IMR-90 (cell line): ENCODE results near the gene CTSC. TPM values are rescaled to one million over a fixed set of nuclear protein-coding genes. Genes with fewer than 3 reads are reported as not detected.

ENCODE experiments used
- ATAC-seq: fragments of 200-7000 bp; cut with Tn5 transposase; 2 replicates; pipeline ENCODE4 v1.9.1; 2020; ENCODE audit warnings: low read depth, mild to moderate bottlenecking, moderate library complexity
- BruUV-seq: library from RNA; stranded (reverse); fragments of 400-500 nt; replicated peaks from 2 replicates; lab custom pipeline; 2021; lab: Mats Ljungman, UMichigan
- CTCF ChIA-PET: fragments of 300-600 bp; formaldehyde crosslinking; extraction: SDS; loops from one replicate; lab custom pipeline; 2021; ENCODE audit warnings: antibody characterized with exemption; lab: Yijun Ruan, JAX
- POLR2A ChIA-PET: fragments of 300-600 bp; sonication (Branson Sonifier 250); formaldehyde crosslinking; loops from one replicate; lab custom pipeline; 2022; ENCODE audit warnings: antibody characterized with exemption; ENCODE audit not compliant: unreplicated experiment; lab: Charles Lee
- DNase-seq: peaks from one replicate; pipeline ENCODE4 v3.0.0; 2013
- H2AFZ ChIP-seq: replicated peaks from 2 replicates; pipeline ENCODE3; 2013; ENCODE audit warnings: low read length, mild to moderate bottlenecking; ENCODE audit not compliant: poor library complexity
- H2AK5ac ChIP-seq: 2 replicates; pipeline ENCODE4 v1.6.1; 2013; ENCODE audit warnings: low read depth, low read length, inconsistent platforms
- H2AK9ac ChIP-seq: replicated peaks from 2 replicates; pipeline ENCODE3; 2013; ENCODE audit warnings: mild to moderate bottlenecking, low read depth, low read length, moderate library complexity; ENCODE audit not compliant: poor library complexity
- H2BK120ac ChIP-seq: 2 replicates; pipeline ENCODE4 v1.6.1; 2013; ENCODE audit warnings: low read depth, low read length, inconsistent platforms
- H2BK15ac ChIP-seq: 3 replicates; pipeline ENCODE4 v1.6.1; 2013; ENCODE audit warnings: low read depth, low read length, inconsistent platforms
- H2BK20ac ChIP-seq: 2 replicates; pipeline ENCODE4 v1.6.1; 2013; ENCODE audit warnings: low read depth, mild to moderate bottlenecking, inconsistent platforms, low read length, moderate library complexity
- H2BK5ac ChIP-seq: 2 replicates; pipeline ENCODE4 v1.6.1; 2013; ENCODE audit warnings: mild to moderate bottlenecking, low read depth, low read length, inconsistent platforms; ENCODE audit not compliant: poor library complexity, severe bottlenecking
- H3K14ac ChIP-seq: replicated peaks from 2 replicates; pipeline ENCODE4 v1.6.1; 2013; ENCODE audit warnings: low read depth, low read length, inconsistent platforms
- H3K18ac ChIP-seq: 2 replicates; pipeline ENCODE4 v1.6.1; 2013; ENCODE audit warnings: low read depth, low read length, control low read depth
- H3K23ac ChIP-seq: 2 replicates; pipeline ENCODE4 v1.6.1; 2013; ENCODE audit warnings: low read depth, low read length, inconsistent platforms
- H3K27ac ChIP-seq: 2 replicates; pipeline ENCODE4 v1.5.1; 2013; ENCODE audit warnings: mild to moderate bottlenecking, control low read depth, low read length; ENCODE audit not compliant: insufficient read depth
- H3K27me3 ChIP-seq: 2 replicates; pipeline ENCODE4 v1.6.1; 2013; ENCODE audit warnings: low read length; ENCODE audit not compliant: control insufficient read depth, insufficient read depth
- H3K36me3 ChIP-seq: 2 replicates; pipeline ENCODE4 v1.6.1; 2013; ENCODE audit warnings: low read length, mixed read lengths; ENCODE audit not compliant: control insufficient read depth, insufficient read depth
- H3K4ac ChIP-seq: 2 replicates; pipeline ENCODE4 v1.6.1; 2013; ENCODE audit warnings: low read depth, low read length, inconsistent platforms
- H3K4me1 ChIP-seq: 2 replicates; pipeline ENCODE4 v1.6.1; 2013; ENCODE audit warnings: low read length, mixed read lengths; ENCODE audit not compliant: control insufficient read depth, insufficient read depth
- H3K4me2 ChIP-seq: 2 replicates; pipeline ENCODE4 v1.6.1; 2013; ENCODE audit warnings: low read depth, mild to moderate bottlenecking, control low read depth, low read length, moderate library complexity
- H3K4me3 ChIP-seq: 2 replicates; pipeline ENCODE4 v1.5.1; 2013; ENCODE audit warnings: low read depth, mild to moderate bottlenecking, control low read depth, low read length, moderate library complexity; ENCODE audit not compliant: insufficient read depth
- H3K56ac ChIP-seq: 2 replicates; pipeline ENCODE4 v1.6.1; 2013; ENCODE audit warnings: low read length, inconsistent platforms; ENCODE audit not compliant: insufficient read depth; ENCODE audit errors: extremely low read depth
- H3K79me1 ChIP-seq, 2 experiments: 2 replicates each; pipeline ENCODE4 v1.6.1; 2013; ENCODE audit warnings: low read length in 2 of 2, inconsistent platforms in 1 of 2, low read depth in 1 of 2
- H3K9ac ChIP-seq: 2 replicates; pipeline ENCODE4 v1.6.1; 2013; ENCODE audit warnings: low read depth, low read length, control low read depth
- H3K9me1 ChIP-seq: 2 replicates; pipeline ENCODE4 v1.6.1; 2013; ENCODE audit warnings: low read length, inconsistent platforms; ENCODE audit not compliant: insufficient read depth
- H3K9me3 ChIP-seq: 2 replicates; pipeline ENCODE4 v1.6.1; 2013; ENCODE audit warnings: low read length; ENCODE audit not compliant: control insufficient read depth, insufficient read depth
- H4K20me1 ChIP-seq: 2 replicates; pipeline ENCODE4 v1.6.1; 2013; ENCODE audit warnings: low read length, inconsistent platforms; ENCODE audit not compliant: insufficient read depth
- H4K5ac ChIP-seq: 2 replicates; pipeline ENCODE4 v1.6.1; 2013; ENCODE audit warnings: mild to moderate bottlenecking, low read depth, low read length, control low read depth
- H4K8ac ChIP-seq, 2 experiments: 2 replicates each; pipeline ENCODE4 v1.6.1; 2013; ENCODE audit warnings: low read depth in 2 of 2, low read length in 2 of 2, control low read depth in 1 of 2, inconsistent platforms in 1 of 2
- H4K91ac ChIP-seq: 2 replicates; pipeline ENCODE4 v1.6.1; 2013; ENCODE audit warnings: low read depth, low read length, inconsistent platforms; ENCODE audit not compliant: insufficient read depth
- BHLHE40 ChIP-seq: fragments of 150-350 bp; IDR thresholded peaks from 2 replicates; pipeline ENCODE4 v1.6.1; 2016; ENCODE audit warnings: mild to moderate bottlenecking, low read depth, low read length
- CEBPB ChIP-seq: IDR thresholded peaks from 2 replicates; pipeline ENCODE4 v1.6.1; 2012; ENCODE audit warnings: low read depth, low read length, improper control_type of control experiment
- CHD1 ChIP-seq: IDR thresholded peaks from 2 replicates; pipeline ENCODE4 v1.6.1; 2012; ENCODE audit warnings: low read depth, low read length, improper control_type of control experiment
- FOS ChIP-seq: fragments of 150-350 bp; IDR thresholded peaks from 2 replicates; pipeline ENCODE4 v1.6.1; 2016; ENCODE audit warnings: low read depth, low read length
- MAFK ChIP-seq: IDR thresholded peaks from 2 replicates; pipeline ENCODE4 v1.6.1; 2012; ENCODE audit warnings: low read depth, low read length, improper control_type of control experiment
- MAZ ChIP-seq: IDR thresholded peaks from 2 replicates; pipeline ENCODE4 v1.6.1; 2012; ENCODE audit warnings: low read depth, mild to moderate bottlenecking, low read length, improper control_type of control experiment, moderate library complexity, borderline replicate concordance
- MXI1 ChIP-seq: IDR thresholded peaks from 2 replicates; pipeline ENCODE4 v1.6.1; 2012; ENCODE audit warnings: low read depth, mild to moderate bottlenecking, low read length, moderate library complexity, borderline replicate concordance
- NFE2L2 ChIP-seq: fragments of 150-350 bp; IDR thresholded peaks from 2 replicates; pipeline ENCODE4 v1.6.1; 2016; ENCODE audit warnings: low read depth, mild to moderate bottlenecking, low read length
- POLR2A ChIP-seq: IDR thresholded peaks from 2 replicates; pipeline ENCODE4 v1.6.1; 2012; ENCODE audit warnings: mild to moderate bottlenecking, low read depth, low read length
- RAD21 ChIP-seq: IDR thresholded peaks from 2 replicates; pipeline ENCODE4 v1.6.1; 2012; ENCODE audit warnings: low read length, improper control_type of control experiment
- RCOR1 ChIP-seq: IDR thresholded peaks from 2 replicates; pipeline ENCODE4 v1.6.1; 2012; ENCODE audit warnings: mild to moderate bottlenecking, low read length, improper control_type of control experiment; ENCODE audit not compliant: insufficient replicate concordance
- RFX5 ChIP-seq: IDR thresholded peaks from 2 replicates; pipeline ENCODE4 v1.8.0; 2012; ENCODE audit warnings: low read depth, mild to moderate bottlenecking, low read length, moderate library complexity
- SMC3 ChIP-seq: fragments of 150-350 bp; IDR thresholded peaks from 2 replicates; pipeline ENCODE4 v1.6.1; 2016; ENCODE audit warnings: low read depth, mild to moderate bottlenecking, antibody characterized with exemption, low read length, moderate library complexity
- WGBS, 2 experiments: methylation state at CpG; one replicate each; pipeline versions ENCODE4 v1.1.5 to v1.1.7; 2013; ENCODE audit warnings: missing lambda C conversion rate in 2 of 2; ENCODE audit not compliant: insufficient read length in 1 of 2; ENCODE audit errors: extremely low coverage in 2 of 2; 5-methylcytosine and 5-hydroxymethylcytosine counted together
- dilution Hi-C: fragments of 300-500 bp; cut with HindIII; formaldehyde crosslinking; loops from one replicate; pipeline ENCODE4 v1.14.3; 2018; ENCODE audit warnings: low sequenced_read_pairs; ENCODE audit not compliant: unreplicated experiment
- in situ Hi-C: fragments of 300-500 bp; cut with MboI; formaldehyde crosslinking; loops from 3 replicates; pipeline ENCODE4 v1.14.3; 2019; ENCODE audit warnings: low sequenced_read_pairs, inconsistent platforms, mixed read lengths
- intact Hi-C: fragments of 100-400 bp; cut with micrococcal nuclease; formaldehyde crosslinking; loops from 2 replicates; pipeline ENCODE4 v1.10.0; 2022
- polyA plus RNA-seq, 3 experiments: library from polyadenylated mRNA; depleted of rRNA; stranded (reverse); fragments of >200 nt; gene quantifications; 2 replicates each; pipeline ENCODE4 v1.2.3, GENCODE V29; 2012; ENCODE audit warnings: low replicate concordance in 1 of 3
- total RNA-seq: library from RNA; depleted of rRNA; stranded (reverse); fragments of >200 nt; gene quantifications from 2 replicates; pipeline ENCODE4 v1.2.3, GENCODE V29; 2012
- TF ChIP-seq, protein P1 (sequence below): conservative IDR thresholded peaks from 2 replicates; pipeline ENCODE4 v1.5.1; 2012; ENCODE audit warnings: mild to moderate bottlenecking, low read depth, low read length, improper control_type of control experiment
- TF ChIP-seq, protein P2 (sequence below): fragments of 150-350 bp; IDR thresholded peaks from 2 replicates; pipeline ENCODE4 v1.6.1; 2016; ENCODE audit warnings: low read depth, mild to moderate bottlenecking, low read length, moderate library complexity, borderline replicate concordance
- TF ChIP-seq, protein P3 (sequence below): fragments of 150-350 bp; IDR thresholded peaks from 2 replicates; pipeline ENCODE4 v1.6.1; 2017; ENCODE audit warnings: mild to moderate bottlenecking, antibody characterized with exemption, low read length, low read depth

CTSC gene
- total and polyA plus RNA-seq, 2 of the 4 experiments (the other 2 are of a cell fraction) = 208 to 299 TPM

DNA sequence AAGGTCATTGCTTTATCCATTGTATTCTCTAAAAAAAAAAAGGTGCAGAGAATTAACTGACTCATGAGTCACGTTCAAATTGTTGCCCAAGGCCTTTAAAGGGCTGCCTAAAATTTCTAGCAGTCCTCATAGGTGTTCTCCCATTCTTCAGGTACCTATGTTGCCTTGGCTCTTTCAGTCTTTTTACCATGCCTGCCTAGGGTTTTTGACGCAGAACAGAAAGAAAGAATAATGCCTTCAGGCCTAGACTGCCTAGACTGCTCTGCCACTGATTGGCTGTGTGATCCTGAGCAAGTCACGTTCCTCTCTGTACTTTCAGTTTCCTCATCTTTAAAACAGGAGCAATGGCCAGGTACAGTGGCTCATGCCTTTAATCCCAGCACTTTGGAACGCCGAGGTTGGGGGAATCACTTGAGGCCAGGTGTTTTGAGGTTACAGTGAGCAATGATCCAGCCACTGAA is 21.5 kb downstream of the CTSC start:
- H2AK5ac ChIP-seq = no peak overlapping the region
- no peak overlapping the region for H3K23ac ChIP-seq
- H3K18ac ChIP-seq = no peak overlapping the region
- no peak overlapping the region for H2BK120ac ChIP-seq
- H2AFZ ChIP-seq = no peak overlapping the region
- no peaks in the 10 kb centered on the region for H3K9me3 ChIP-seq
- H3K9ac ChIP-seq = no peak overlapping the region
- no peak overlapping the region for H4K5ac ChIP-seq
- H3K79me1 ChIP-seq = peaks cover 0 to 45% of the 10 kb centered on the region in 2 experiments; a peak in 2 of 4 replicates
- POLR2A ChIA-PET = no interaction called here
- peaks cover 11% of the 10 kb centered on the region for H4K20me1 ChIP-seq
- BruUV-seq = no TSS peak
- no peak for ATAC-seq
- intact Hi-C loops (no loop called here), in situ Hi-C loops (loop anchor here (25.0 kb wide), 1 partner anchor 221 kb away; no protein-coding TSS in a partner anchor), dilution Hi-C loops (no loop called here)
- H4K8ac ChIP-seq = no peak overlapping the region
- no peak overlapping the region for H3K27ac ChIP-seq
- CTCF ChIA-PET = no interaction called here
- TF ChIP-seq MXI1 (no peak), SMC3 (no peak), RCOR1 (no peak), CEBPB (no peak), RFX5 (no peak), MAFK (no peak), BHLHE40 (no peak), POLR2A (no peak), NFE2L2 (no peak), RAD21 (no peak), MAZ (no peak), FOS (no peak), CHD1 (no peak)
- TF ChIP-seq, protein P1, sequence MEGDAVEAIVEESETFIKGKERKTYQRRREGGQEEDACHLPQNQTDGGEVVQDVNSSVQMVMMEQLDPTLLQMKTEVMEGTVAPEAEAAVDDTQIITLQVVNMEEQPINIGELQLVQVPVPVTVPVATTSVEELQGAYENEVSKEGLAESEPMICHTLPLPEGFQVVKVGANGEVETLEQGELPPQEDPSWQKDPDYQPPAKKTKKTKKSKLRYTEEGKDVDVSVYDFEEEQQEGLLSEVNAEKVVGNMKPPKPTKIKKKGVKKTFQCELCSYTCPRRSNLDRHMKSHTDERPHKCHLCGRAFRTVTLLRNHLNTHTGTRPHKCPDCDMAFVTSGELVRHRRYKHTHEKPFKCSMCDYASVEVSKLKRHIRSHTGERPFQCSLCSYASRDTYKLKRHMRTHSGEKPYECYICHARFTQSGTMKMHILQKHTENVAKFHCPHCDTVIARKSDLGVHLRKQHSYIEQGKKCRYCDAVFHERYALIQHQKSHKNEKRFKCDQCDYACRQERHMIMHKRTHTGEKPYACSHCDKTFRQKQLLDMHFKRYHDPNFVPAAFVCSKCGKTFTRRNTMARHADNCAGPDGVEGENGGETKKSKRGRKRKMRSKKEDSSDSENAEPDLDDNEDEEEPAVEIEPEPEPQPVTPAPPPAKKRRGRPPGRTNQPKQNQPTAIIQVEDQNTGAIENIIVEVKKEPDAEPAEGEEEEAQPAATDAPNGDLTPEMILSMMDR = no peak
- TF ChIP-seq, protein P2, sequence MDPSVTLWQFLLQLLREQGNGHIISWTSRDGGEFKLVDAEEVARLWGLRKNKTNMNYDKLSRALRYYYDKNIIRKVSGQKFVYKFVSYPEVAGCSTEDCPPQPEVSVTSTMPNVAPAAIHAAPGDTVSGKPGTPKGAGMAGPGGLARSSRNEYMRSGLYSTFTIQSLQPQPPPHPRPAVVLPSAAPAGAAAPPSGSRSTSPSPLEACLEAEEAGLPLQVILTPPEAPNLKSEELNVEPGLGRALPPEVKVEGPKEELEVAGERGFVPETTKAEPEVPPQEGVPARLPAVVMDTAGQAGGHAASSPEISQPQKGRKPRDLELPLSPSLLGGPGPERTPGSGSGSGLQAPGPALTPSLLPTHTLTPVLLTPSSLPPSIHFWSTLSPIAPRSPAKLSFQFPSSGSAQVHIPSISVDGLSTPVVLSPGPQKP = no peak
- TF ChIP-seq, protein P3, sequence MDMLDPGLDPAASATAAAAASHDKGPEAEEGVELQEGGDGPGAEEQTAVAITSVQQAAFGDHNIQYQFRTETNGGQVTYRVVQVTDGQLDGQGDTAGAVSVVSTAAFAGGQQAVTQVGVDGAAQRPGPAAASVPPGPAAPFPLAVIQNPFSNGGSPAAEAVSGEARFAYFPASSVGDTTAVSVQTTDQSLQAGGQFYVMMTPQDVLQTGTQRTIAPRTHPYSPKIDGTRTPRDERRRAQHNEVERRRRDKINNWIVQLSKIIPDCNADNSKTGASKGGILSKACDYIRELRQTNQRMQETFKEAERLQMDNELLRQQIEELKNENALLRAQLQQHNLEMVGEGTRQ = no peak
- no peak overlapping the region for H4K91ac ChIP-seq
- H3K4me1 ChIP-seq = peaks cover 14% of the 10 kb centered on the region
- no peak overlapping the region for H2BK15ac ChIP-seq
- H3K4me2 ChIP-seq = no peak overlapping the region
- peaks cover 10% of the 10 kb centered on the region for H3K36me3 ChIP-seq
- H2BK20ac ChIP-seq = no peak overlapping the region
- no peaks in the 10 kb centered on the region for H3K27me3 ChIP-seq
- WGBS, 2 experiments = 100% methylated on average over 1 of the region's 5 CpGs; no CpG with 5 or more reads in 1 of the 2 experiments
- no peak overlapping the region for H2BK5ac ChIP-seq
- H3K56ac ChIP-seq = no peak overlapping the region
- H2AK9ac ChIP-seq = no peak overlapping the region
- peaks cover 3% of the 10 kb centered on the region; the same call in 1 of the 2 replicates for H3K9me1 ChIP-seq
- no peak for DNase-seq
- H3K4ac ChIP-seq = no peak overlapping the region
- 0 out of 2 replicates have a peak overlapping the region, but pooled peaks have one; percentile 45 for H3K14ac ChIP-seq
- no peak overlapping the region for H3K4me3 ChIP-seq
